ENCODE data around the gene POU2F2.

GRCh38 chr19:42090672-42091071, 41.6 kb downstream of the POU2F2 start:
- no peak for TF ChIP-seq EZH2 (IDR thresholded peaks at IDR 0.05; ENCODE audit: insufficient read depth, poor library complexity, severe bottlenecking)
- no peak for TF ChIP-seq EZH2phosphoT487 (IDR thresholded peaks at IDR 0.05; ENCODE audit: insufficient read depth, low read depth)
